ENCODE measurements around the gene MYOM3.
"Not testable (repeated sequence)": the region's sequence is repeated elsewhere in the genome, so short reads cannot be mapped to it uniquely, and the experiment has no call there.

Gene MYOM3

DNA sequence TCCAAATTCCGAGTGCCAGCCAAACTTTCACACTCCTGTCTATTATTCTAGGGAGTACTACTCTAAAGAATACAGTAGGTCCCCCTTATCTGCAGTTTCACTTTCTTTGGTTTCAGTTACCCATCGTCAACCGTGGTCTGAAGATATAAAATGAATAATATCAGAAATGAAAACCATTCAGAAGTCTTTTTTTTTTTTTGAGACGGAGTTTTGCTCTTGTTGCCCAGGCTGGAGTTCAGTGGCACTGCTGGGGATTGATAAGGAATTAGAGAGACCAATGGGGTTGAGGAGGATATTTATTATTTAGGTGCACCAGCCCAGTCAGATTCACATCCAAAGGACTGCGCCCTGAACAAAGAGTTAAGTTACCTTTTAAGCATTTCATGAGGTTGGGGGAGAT is 79.0 kb downstream of the MYOM3 start:
- DNase-seq (ENCODE audit: low read depth), result no peak
- TF ChIP-seq CTCF (conservative IDR thresholded peaks at IDR 0.05; ENCODE audit: control insufficient read depth, insufficient read depth, low read depth, low read length), result no peak
- no peak overlapping the region for H3K4me3 ChIP-seq (ENCODE audit: control insufficient read depth, low read depth, low read length)

DNA sequence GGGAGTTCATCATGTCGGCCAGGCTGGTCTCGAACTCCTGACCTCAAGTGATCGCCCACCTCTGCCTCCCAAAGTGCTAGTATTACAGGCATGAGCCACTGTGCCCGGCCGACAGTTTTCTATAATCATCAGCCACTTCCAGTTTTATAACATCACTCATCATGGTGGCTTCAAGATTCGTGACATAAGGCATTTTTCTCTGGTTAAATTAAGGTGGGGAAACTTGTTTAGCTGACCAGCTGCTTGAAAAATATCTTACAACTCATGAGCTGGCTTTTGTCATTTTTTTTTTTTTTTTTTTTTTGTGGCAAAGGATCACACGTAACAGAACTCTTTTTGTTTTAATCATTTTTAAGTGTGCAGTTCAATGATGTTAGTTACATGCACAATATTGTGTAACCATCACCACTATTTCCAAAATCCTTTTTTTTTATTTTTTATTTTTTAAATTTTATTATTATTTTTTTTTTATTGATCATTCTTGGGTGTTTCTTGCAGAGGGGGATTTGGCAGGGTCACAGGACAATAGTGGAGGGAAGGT is 80.9 kb downstream of the MYOM3 start:
- not testable (repeated sequence) for DNase-seq (ENCODE audit: low read depth); H3K4me3 ChIP-seq (ENCODE audit: control insufficient read depth, low read depth, low read length)

DNA sequence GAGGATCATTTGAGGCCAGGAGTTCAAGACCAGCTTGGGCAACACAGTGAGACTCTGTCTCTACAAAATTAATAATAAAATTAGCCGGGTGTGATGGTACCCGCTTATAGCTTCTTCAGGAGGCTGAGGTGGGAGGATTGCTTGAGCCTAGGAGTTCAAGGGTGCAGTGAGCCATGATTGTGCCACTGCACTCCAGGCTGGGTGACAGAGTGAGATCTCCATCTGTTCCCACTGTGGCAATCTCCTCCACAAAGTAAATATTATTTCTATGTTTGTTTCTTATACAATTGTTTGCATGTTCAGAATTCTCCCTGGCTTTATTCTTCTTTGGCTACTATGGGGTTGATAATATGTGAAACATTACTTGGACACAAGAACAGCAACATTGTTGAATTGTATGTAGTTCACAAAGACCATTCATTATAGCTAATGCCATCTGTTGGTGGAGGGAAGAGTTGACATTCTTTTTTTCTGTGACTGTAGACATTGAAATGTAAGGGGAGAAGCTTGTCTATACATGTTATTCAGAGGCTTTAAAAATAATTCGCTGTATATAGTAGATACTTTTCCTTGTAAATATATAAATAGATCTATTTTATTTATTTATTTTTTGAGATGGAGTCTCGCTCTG is 84.0 kb downstream of the MYOM3 start:
- DNase-seq (ENCODE audit: low read depth), result peak; percentile 72
- peak; percentile 76 for TF ChIP-seq CTCF (conservative IDR thresholded peaks at IDR 0.05; ENCODE audit: control insufficient read depth, insufficient read depth, low read depth, low read length)
- no peak overlapping the region for H3K4me3 ChIP-seq (ENCODE audit: control insufficient read depth, low read depth, low read length)

GRCh38 chr1:24022581-24023361 is 89.2 kb downstream of the MYOM3 start:
- no peak for TF ChIP-seq CTCF (conservative IDR thresholded peaks at IDR 0.05; ENCODE audit: control insufficient read depth, insufficient read depth, low read depth, low read length)
- DNase-seq (ENCODE audit: low read depth), result peak; percentile 86
- no peak overlapping the region for H3K4me3 ChIP-seq (ENCODE audit: control insufficient read depth, low read depth, low read length)

DNA sequence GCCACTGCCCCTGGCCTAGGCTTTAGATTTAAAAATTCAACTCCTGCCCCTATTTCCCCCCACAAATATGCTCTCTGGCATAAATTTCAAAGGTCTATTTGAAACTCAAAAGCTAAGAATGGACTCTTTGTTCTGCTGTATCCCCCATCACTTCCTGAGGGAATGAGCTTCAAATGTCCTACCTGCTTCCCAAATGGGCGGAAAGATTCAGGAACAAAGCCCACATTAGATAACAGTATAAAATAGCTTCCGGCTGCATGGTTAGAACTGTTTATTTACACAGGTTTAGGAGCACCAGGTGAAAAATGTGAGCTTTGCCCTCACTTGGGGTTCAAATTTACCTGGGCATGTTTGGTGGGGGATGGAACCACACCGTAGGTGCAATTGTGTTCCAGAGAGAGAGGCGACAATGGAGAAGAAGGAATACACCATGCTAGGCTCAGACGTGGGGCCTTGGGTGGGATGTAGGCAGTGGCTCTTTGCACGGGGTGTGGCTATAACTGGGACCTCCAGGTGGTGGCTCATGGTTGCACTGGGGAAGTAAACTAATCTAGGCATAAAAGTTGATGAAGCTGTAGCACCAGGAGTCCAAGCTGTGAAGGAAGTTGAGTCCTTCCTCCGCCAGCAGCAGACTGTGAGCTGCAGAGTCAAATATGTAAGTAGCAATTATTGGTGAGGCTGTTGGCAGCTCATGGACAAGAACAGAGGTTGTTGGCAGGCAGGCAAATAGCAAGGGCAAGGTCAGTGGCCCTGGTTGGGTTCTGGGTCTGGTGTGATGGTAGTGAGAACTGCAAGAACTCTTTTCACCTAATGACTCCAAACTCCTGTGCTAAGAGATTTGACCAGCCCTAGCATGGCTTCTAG is 90.3 kb downstream of the MYOM3 start:
- TF ChIP-seq CTCF (conservative IDR thresholded peaks at IDR 0.05; ENCODE audit: control insufficient read depth, insufficient read depth, low read depth, low read length), result no peak
- DNase-seq (ENCODE audit: low read depth), result no peak
- no peak overlapping the region for H3K4me3 ChIP-seq (ENCODE audit: control insufficient read depth, low read depth, low read length)

GRCh38 chr1:24020470-24020869 is 91.5 kb downstream of the MYOM3 start:
- no peak overlapping the region for H3K4me3 ChIP-seq (ENCODE audit: control insufficient read depth, low read depth, low read length)
- TF ChIP-seq CTCF (conservative IDR thresholded peaks at IDR 0.05; ENCODE audit: control insufficient read depth, insufficient read depth, low read depth, low read length), result no peak
- no peak for DNase-seq (ENCODE audit: low read depth)

Data from fibroblast of mammary gland (primary cell).